Activated CD4-positive, alpha-beta T cell treated with anti-CD3 and anti-CD28 coated beads for 4 hours (primary cell): Measurements from ENCODE around the gene TSC1.
"Not testable (repeated sequence)": the region's sequence is repeated elsewhere in the genome, so short reads cannot be mapped to it uniquely, and the experiment has no call there.

Experiments
- DNase-seq, 2 donors: peaks; one replicate each; pipeline ENCODE4 v3.0.0-alpha.2; 2020

TSC1 gene

DNA sequence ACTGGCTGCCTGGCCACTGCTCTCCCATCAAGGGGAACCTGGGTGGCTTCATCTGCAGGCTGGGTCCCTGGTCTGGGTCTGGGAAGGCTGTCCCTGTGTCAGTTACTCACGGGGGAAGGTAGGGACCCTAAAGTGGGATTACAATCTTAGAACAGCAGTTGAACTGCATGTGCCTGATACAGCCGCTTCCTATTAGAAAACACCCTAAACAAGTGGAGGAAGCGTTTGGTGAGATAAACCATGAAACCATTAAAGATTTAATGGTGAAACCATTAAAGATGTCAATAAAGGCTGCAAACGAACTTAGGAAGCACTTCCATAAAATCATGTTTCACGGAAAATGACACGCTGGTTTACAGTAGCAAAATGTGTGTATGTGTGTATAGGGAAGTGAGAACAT lies 31.5 kb upstream of the TSC1 start:
- DNase-seq, result no peak

GRCh38 chr9:132973713-132974112 lies 29.3 kb upstream of the TSC1 start:
- DNase-seq, result no peak

GRCh38 chr9:132973166-132973565 lies 28.8 kb upstream of the TSC1 start:
- no peak for DNase-seq

- DNase-seq, result no peak
Observed at GRCh38 chr9:132970324-132971062, 26.1 kb upstream of the TSC1 start.

GRCh38 chr9:132969783-132970182 lies 25.4 kb upstream of the TSC1 start:
- DNase-seq, result no peak

DNA sequence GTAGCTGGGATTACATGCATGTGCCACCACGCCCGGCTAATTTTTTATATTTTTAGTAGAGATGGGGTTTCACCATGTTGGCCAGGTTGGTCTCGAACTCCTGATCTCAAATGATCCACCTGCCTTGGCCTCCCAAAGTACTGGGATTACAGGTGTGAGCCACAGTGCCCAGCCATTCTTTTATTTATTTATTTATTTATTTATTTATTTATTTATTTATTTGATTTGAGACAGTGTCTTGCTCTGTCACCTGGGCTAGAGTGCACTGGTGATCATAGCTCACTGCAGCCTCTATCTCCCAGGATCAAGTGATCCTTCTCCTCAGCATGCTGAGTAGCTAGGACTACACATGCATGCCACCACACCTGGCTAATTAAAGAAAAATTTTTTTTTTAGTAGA lies 23.5 kb upstream of the TSC1 start:
- DNase-seq, result not testable (repeated sequence)

GRCh38 chr9:132965478-132965877 lies 21.1 kb upstream of the TSC1 start:
- DNase-seq, result no peak

GRCh38 chr9:132961002-132961401 lies 16.6 kb upstream of the TSC1 start:
- no peak for DNase-seq

- no peak for DNase-seq
Observed at GRCh38 chr9:132957805-132958204, 13.4 kb upstream of the TSC1 start.

- no peak for DNase-seq
Observed at GRCh38 chr9:132955768-132956167, 11.4 kb upstream of the TSC1 start.

DNA sequence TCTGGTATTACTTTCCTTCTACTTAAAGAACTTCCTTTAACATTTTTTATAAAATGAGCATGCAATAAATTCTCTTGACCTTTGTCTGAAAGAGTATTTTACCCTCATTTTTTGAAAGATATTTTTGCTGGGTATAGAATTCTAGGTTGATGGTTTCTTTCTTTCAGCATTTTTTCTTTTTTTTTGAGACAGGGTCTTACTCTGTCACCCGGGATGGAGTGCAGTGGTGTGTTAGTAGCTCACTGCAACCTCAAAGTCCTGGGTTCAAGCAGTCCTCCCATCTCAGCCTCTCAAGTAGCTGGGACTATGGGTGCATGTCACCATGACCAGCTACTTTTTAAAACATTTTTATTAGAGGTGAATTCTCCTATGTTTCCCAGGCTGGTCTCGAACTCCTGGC lies 10.7 kb upstream of the TSC1 start:
- DNase-seq, result no peak

DNA sequence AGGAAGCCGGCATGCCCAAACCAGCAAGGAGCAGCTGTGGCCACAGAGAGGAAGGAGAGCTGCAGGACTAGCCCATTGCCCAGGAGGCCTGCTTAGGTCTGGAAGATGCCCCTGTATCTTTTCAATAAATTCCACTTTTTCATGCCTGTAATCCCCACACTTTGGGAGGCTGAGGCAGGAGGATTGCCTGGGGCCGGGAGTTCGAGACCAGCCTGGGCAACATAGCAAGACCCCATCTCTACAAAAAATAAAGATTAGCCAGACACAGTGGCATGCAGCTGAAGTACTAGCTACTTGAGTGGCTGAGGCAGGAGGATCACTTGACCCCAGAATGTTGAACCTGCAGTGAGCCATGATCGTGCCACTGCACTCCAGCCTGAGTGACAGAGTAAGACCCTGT lies 5.3 kb upstream of the TSC1 start:
- no peak for DNase-seq

GRCh38 chr9:132948482-132949050 lies 4.2 kb upstream of the TSC1 start:
- DNase-seq, result no peak

- DNase-seq, result no peak
Observed at GRCh38 chr9:132947756-132948155, 3.3 kb upstream of the TSC1 start.

DNA sequence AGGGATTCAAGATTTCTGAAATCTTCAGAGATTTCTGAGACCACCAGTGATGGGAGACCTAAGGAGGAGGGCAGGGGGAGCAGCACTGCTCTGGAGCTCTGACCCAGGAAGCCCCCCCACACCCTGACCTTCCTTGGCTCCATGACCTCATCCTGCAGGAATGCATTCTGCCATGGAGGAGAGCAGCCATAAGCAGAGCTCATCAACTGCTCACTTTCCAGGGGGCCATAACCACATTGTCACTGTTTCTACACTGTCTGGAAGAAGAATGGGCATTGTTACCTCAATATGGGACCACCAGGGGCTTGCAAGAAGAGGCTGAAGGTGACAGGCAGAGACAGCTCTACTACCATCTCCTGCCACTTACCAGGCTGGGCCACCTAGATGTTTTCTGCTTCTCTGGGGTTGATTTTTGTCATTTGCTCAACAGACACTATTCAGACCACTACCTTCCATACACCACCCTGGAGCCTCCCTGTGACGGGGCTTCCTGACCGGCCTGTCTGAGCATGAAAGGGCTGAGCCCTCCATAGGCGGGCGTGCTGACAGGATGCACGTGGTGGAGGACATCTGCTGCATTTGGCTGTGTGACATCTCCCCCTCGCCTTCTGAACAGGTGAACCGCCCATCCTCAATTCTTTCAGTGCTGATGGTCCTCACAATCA lies 2.3 kb upstream of the TSC1 start:
- no peak for DNase-seq

DNA sequence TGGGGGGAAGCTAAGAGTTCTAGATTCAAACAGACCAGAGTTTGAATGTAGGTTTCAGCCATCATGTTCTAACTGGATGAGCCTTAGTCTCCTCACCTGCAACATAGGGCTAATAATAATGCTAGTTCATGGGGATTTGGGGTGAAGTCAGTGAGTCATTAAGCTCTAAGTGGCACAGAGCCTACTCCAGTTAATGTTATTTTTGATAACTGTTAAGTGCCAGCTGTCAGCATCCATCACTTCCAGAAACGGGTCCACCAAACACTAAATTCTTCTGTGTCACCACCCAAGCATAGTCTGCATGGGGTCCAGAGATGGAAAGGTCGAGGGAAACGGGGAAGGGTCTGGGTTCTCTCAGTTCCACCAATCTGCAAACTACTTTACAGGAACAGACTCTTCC lies 1.8 kb upstream of the TSC1 start:
- DNase-seq, result no peak

GRCh38 chr9:132945186-132946130 lies 1.0 kb upstream of the TSC1 start:
- DNase-seq, result no peak

- DNase-seq, result no peak
Observed at GRCh38 chr9:132943651-132944293, 644 bp downstream of the TSC1 start.

- no peak for DNase-seq
Observed at GRCh38 chr9:132942541-132943182, 1.8 kb downstream of the TSC1 start.

DNA sequence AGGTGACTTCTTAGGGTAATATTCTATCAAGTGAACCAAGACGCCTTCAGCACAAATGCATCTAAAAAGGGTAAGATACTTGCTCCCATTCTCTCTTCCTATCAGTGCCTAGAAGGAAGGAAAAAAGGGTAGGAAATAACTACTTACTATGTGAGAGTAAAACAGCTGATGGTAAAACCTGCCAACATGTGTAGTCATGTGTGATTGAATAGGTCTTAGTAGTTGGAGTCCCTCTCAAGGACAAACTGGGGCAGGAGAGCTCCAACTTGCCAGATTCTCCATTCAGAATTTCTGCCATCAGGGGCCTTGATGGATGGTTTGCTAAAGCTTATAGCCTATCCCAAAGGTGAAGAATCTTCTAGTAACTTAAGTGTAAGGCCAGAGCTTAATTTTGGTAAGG lies 5.2 kb downstream of the TSC1 start:
- no peak for DNase-seq

DNA sequence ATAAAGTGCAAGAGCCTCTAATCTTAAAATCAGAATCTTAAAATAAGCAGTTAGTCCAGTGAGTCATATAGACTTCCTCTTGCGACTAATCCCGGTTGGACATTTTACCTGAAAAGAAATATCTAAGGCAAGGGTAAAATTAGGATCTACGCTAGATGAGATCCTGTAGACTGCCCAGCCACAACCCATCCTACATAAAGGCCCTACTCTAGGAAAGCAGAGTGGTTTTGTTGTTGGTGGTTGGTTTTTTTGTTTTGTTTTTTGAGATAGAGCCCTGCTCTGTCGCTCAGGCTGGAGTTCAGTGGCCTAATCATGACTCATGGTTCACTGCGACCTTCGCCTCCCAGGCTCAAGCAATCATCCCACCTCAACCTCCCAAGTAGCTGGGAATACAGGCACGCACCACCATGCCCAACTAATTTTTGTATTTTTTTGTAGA lies 6.9 kb downstream of the TSC1 start:
- DNase-seq, result no peak

- DNase-seq, result no peak
Observed at GRCh38 chr9:132935026-132935425, 9.4 kb downstream of the TSC1 start.
